Smooth muscle cell (in vitro differentiated cells): ENCODE results near the gene AMY1C. TPM values are rescaled to one million over a fixed set of nuclear protein-coding genes. Genes with fewer than 3 reads are reported as not detected.
"Not testable (repeated sequence)": the region's sequence is repeated elsewhere in the genome, so short reads cannot be mapped to it uniquely, and the experiment has no call there.

Experiments used
- DNase-seq: peaks from one replicate; lab custom pipeline; 2025; ENCODE audit not compliant: unreplicated experiment; lab: John Stamatoyannopoulos, UW
- H2AFZ ChIP-seq: fragments of 200-600 bp; sonication (generic); 2 replicates; pipeline ENCODE4 v1.6.0; 2016; ENCODE audit warnings: antibody characterized with exemption, low read depth, mild to moderate bottlenecking
- H3F3A ChIP-seq: fragments of 200-600 bp; sonication (generic); 2 replicates; pipeline ENCODE4 v1.6.0; 2017; ENCODE audit warnings: antibody characterized with exemption, low read depth
- H3K27ac ChIP-seq: fragments of 200-600 bp; sonication (generic); 2 replicates; pipeline ENCODE4 v1.5.1; 2016; ENCODE audit warnings: low read depth, mild to moderate bottlenecking
- H3K27me3 ChIP-seq: fragments of 200-600 bp; sonication (generic); 2 replicates; pipeline ENCODE4 v1.6.1; 2016; ENCODE audit warnings: low read depth, mild to moderate bottlenecking
- H3K36me3 ChIP-seq: fragments of 200-600 bp; sonication (generic); 2 replicates; pipeline ENCODE4 v1.5.1; 2016; ENCODE audit warnings: low read depth
- H3K4me1 ChIP-seq: fragments of 200-600 bp; sonication (generic); 2 replicates; pipeline ENCODE4 v1.5.1; 2016; ENCODE audit warnings: low read depth
- H3K4me2 ChIP-seq: fragments of 200-600 bp; sonication (generic); 2 replicates; pipeline ENCODE4 v1.6.0; 2016; ENCODE audit warnings: mild to moderate bottlenecking
- H3K4me3 ChIP-seq: fragments of 200-600 bp; sonication (generic); 2 replicates; pipeline ENCODE4 v1.5.1; 2016; ENCODE audit warnings: mild to moderate bottlenecking
- H3K79me2 ChIP-seq: fragments of 200-600 bp; sonication (generic); 2 replicates; pipeline ENCODE4 v1.6.0; 2016; ENCODE audit warnings: low read depth, mild to moderate bottlenecking
- H3K9ac ChIP-seq: fragments of 200-600 bp; sonication (generic); 2 replicates; pipeline ENCODE4 v1.6.0; 2016; ENCODE audit warnings: low read depth
- H3K9me3 ChIP-seq: fragments of 200-600 bp; sonication (generic); replicated peaks from 2 replicates; pipeline ENCODE4 v1.5.1; 2016; ENCODE audit warnings: low read depth
- H4K20me1 ChIP-seq: fragments of 200-600 bp; sonication (generic); 2 replicates; pipeline ENCODE4 v1.6.0; 2016; ENCODE audit warnings: low read depth
- WGBS: methylation state at CpG from one replicate; pipeline ENCODE4 v1.1.7; 2016; ENCODE audit warnings: low lambda C conversion rate; 5-methylcytosine and 5-hydroxymethylcytosine counted together
- polyA plus RNA-seq: library from polyadenylated mRNA; unstranded; fragments of >200 nt; fragmentation: Nextera tagmentation; extraction: Ambion mirVana; gene quantifications from 2 replicates; pipeline ENCODE4 v1.2.1, GENCODE V29; 2016
- total RNA-seq: library from RNA; depleted of rRNA; stranded (reverse); fragments of >200 nt; gene quantifications from 2 replicates; pipeline ENCODE4 v1.2.3, GENCODE V29; 2014
- TF ChIP-seq, protein P1 (sequence below): fragments of 200-600 bp; sonication (generic); IDR thresholded peaks from 2 replicates; pipeline ENCODE4 v1.5.1; 2017; ENCODE audit warnings: borderline replicate concordance, mild to moderate bottlenecking, antibody characterized with exemption; ENCODE audit not compliant: insufficient read depth, poor library complexity, severe bottlenecking

Gene AMY1C
- total and polyA plus RNA-seq, 2 experiments from 2014 or later = not detected

DNA sequence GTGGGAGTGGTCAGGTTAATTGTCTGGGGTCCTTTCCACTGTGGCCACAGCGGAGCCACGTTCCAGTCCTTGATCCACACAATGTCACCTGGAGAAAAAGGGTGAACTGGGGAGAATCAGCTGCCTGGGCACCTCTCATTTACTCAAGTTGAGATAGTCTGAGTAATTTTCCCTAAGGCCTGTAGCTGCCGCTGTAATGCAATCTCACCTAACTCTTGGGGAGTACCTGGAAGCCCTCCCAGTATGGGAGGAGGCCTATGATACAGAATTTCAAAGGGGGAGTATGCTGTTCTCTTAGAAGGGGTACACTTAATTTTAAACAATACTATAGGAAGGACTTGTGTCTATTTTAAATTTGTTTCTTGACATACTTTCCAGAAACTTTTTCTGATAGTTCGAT is 5.2 kb upstream of the AMY1C start:
- WGBS = no CpG with 5 or more reads among the region's 4 CpGs

DNA sequence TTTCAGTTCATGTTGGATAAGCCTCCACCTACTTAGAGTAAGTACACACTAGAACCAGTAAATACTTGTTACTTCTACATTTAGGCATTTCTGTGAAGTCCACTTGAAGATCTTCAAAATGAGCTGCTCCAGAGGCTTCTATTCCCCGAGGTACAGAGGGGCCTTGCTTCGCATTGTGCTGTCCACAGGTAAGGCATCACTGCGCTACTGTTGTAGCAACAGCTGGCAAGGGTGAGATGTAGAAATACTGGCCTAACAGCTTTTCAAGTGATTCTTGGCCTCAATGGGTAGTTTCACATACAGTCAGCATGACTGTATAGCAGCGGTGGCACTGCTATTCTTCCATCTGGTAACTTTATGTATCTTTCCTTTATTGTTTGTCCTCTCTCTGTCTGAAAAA is 4.7 kb upstream of the AMY1C start:
- not testable (repeated sequence) for H2AFZ ChIP-seq, H3K27ac ChIP-seq, DNase-seq, H3K79me2 ChIP-seq, H3F3A ChIP-seq, H3K4me3 ChIP-seq, H3K4me1 ChIP-seq, H3K27me3 ChIP-seq, H4K20me1 ChIP-seq, H3K4me2 ChIP-seq, H3K9ac ChIP-seq, H3K9me3 ChIP-seq, H3K36me3 ChIP-seq
- WGBS = no CpG with 5 or more reads among the region's 4 CpGs

More for the DNA sequence above, 5.2 kb upstream of the AMY1C start:
- not testable (repeated sequence) for H3K9ac ChIP-seq, H2AFZ ChIP-seq, H3K36me3 ChIP-seq, H3K4me2 ChIP-seq, H3F3A ChIP-seq, DNase-seq, H3K27ac ChIP-seq, H3K4me3 ChIP-seq, H4K20me1 ChIP-seq, H3K4me1 ChIP-seq, H3K79me2 ChIP-seq, H3K27me3 ChIP-seq, H3K9me3 ChIP-seq

DNA sequence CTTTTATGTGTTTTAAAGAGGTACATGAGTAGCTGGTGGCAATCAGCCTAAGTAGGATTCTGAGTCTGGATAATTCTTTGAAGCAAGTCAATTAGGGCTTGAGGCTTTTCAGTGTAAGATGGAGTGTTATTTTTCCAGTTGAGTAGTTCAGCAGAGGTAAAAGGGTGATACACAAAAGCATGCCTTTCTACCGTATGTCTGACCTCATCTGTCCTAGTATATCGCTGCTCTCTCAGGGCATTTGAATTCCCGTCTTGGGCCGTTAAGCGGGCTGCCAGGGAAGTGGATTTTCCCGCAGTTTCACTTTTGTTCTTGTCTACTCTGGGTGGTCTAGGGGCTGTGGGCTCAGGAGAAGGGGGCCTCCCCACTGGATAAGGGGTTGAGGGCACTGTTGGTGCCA is 1.4 kb upstream of the AMY1C start:
- not testable (repeated sequence) for H3F3A ChIP-seq, H3K4me1 ChIP-seq, H3K27ac ChIP-seq, DNase-seq, H2AFZ ChIP-seq, H4K20me1 ChIP-seq, H3K9ac ChIP-seq, H3K79me2 ChIP-seq, H3K4me2 ChIP-seq, H3K36me3 ChIP-seq, H3K9me3 ChIP-seq, H3K27me3 ChIP-seq, H3K4me3 ChIP-seq
- no CpG with 5 or more reads among the region's 6 CpGs for WGBS

DNA sequence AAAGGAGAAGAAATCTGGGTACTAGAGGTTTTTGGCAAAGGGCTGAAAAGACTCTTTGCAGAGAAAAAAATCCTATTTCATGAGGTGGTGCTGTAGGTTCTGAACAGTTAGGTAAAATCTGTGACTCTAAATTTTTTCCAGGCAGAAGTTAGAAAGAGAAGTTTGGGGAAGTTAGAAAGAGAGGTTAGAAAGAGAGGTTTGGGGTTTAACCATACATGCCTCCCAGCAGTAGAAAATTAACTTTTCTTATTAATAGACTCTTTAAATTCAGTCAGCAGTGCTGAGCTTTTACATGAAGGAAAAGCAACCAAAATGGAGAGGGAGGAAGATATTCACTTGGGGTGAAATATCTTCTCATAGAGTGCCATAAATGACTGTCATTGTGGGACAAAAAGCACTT is 12.2 kb downstream of the AMY1C start:
- no peak overlapping the region for H3K9ac ChIP-seq
- H3K27ac ChIP-seq = no peak overlapping the region
- no peaks in the 10 kb centered on the region for H3K36me3 ChIP-seq
- no peaks in the 10 kb centered on the region for H4K20me1 ChIP-seq
- H2AFZ ChIP-seq = no peak overlapping the region
- H3K27me3 ChIP-seq = no peaks in the 10 kb centered on the region
- H3K79me2 ChIP-seq = no peaks in the 10 kb centered on the region
- H3K4me1 ChIP-seq = no peaks in the 10 kb centered on the region
- H3F3A ChIP-seq = no peaks in the 10 kb centered on the region
- TF ChIP-seq, protein P1, sequence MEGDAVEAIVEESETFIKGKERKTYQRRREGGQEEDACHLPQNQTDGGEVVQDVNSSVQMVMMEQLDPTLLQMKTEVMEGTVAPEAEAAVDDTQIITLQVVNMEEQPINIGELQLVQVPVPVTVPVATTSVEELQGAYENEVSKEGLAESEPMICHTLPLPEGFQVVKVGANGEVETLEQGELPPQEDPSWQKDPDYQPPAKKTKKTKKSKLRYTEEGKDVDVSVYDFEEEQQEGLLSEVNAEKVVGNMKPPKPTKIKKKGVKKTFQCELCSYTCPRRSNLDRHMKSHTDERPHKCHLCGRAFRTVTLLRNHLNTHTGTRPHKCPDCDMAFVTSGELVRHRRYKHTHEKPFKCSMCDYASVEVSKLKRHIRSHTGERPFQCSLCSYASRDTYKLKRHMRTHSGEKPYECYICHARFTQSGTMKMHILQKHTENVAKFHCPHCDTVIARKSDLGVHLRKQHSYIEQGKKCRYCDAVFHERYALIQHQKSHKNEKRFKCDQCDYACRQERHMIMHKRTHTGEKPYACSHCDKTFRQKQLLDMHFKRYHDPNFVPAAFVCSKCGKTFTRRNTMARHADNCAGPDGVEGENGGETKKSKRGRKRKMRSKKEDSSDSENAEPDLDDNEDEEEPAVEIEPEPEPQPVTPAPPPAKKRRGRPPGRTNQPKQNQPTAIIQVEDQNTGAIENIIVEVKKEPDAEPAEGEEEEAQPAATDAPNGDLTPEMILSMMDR = no peak
- no peak overlapping the region for H3K4me3 ChIP-seq
- no peak for DNase-seq
- H3K4me2 ChIP-seq = no peak overlapping the region
- H3K9me3 ChIP-seq = no peaks in the 10 kb centered on the region

DNA sequence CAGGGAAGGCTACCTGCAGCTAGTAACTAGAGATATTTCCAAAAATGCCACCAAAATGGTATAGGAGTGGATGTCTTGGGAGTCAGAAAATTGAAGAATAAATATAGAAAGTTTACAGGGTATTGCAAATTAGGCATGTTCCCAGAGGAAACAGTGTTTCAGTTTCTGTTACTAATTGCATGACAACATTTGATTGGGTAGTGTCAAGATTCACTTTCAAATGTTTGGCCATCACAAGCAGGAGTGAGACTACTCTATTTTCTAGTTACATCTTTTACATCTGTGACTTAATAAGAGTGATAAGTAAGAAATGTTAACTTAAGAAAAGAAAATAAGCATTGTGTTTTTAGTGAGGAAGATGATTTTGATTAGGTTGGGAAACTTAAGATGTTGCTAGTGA is 30.2 kb downstream of the AMY1C start:
- H3K4me2 ChIP-seq = no peak overlapping the region
- H2AFZ ChIP-seq = no peak overlapping the region
- H3K27me3 ChIP-seq = no peaks in the 10 kb centered on the region
- no peaks in the 10 kb centered on the region for H3F3A ChIP-seq
- H3K27ac ChIP-seq = no peak overlapping the region
- H3K4me1 ChIP-seq = no peaks in the 10 kb centered on the region
- no peaks in the 10 kb centered on the region for H4K20me1 ChIP-seq
- DNase-seq = no peak
- H3K9me3 ChIP-seq = no peaks in the 10 kb centered on the region
- no peak overlapping the region for H3K4me3 ChIP-seq
- no peak overlapping the region for H3K9ac ChIP-seq
- no peaks in the 10 kb centered on the region for H3K79me2 ChIP-seq
- TF ChIP-seq, protein P1 = no peak
- H3K36me3 ChIP-seq = no peaks in the 10 kb centered on the region
